Endothelial cell of umbilical vein (primary cell): Measurements from ENCODE around the gene LHX1. TPM values are rescaled to one million over a fixed set of nuclear protein-coding genes. Genes with fewer than 3 reads are reported as not detected.

Source experiments
- BruUV-seq: library from RNA; stranded (reverse); fragments of 400-500 nt; replicated peaks from 2 replicates; lab custom pipeline; 2021; lab: Mats Ljungman, UMichigan
- CTCF ChIA-PET: fragments of 300-600, 350-600 bp; sonication (Branson Sonifier 250); formaldehyde crosslinking; loops from one replicate; lab custom pipeline; 2021; ENCODE audit warnings: antibody characterized with exemption, inconsistent platforms; lab: Charles Lee
- POLR2A ChIA-PET: fragments of 300-600, 350-600 bp; sonication (Branson Sonifier 250); formaldehyde crosslinking; loops from one replicate; lab custom pipeline; 2021; ENCODE audit warnings: antibody characterized with exemption, inconsistent platforms; lab: Charles Lee
- DNase-seq: peaks from one replicate; pipeline ENCODE4 v3.0.0-alpha.2; 2011; ENCODE audit warnings: low read depth, low spot score
- FAIRE-seq: peaks from 2 replicates; lab custom pipeline; 2011; peaks lifted over from hg19 to GRCh38; lab: Jason Lieb, UNC
- H2AFZ ChIP-seq: 2 replicates; pipeline ENCODE4 v1.6.0; 2012; ENCODE audit warnings: low read depth, low read length, control low read depth, inconsistent platforms
- H3K27ac ChIP-seq: 2 replicates; pipeline ENCODE4 v1.5.1; 2011; ENCODE audit warnings: low read depth, mild to moderate bottlenecking, control low read depth, low read length, moderate library complexity; ENCODE audit not compliant: insufficient read depth
- H3K27me3 ChIP-seq, 2 experiments: 2 replicates each; pipeline versions ENCODE4 v1.6.0 to v1.6.1; 2011; ENCODE audit warnings: low read length in 2 of 2, mixed read lengths in 1 of 2; ENCODE audit not compliant: control insufficient read depth in 2 of 2, insufficient read depth in 2 of 2
- H3K36me3 ChIP-seq, 2 experiments: 2 replicates in 1 of 2; 3 replicates in 1 of 2; pipeline ENCODE4 v1.5.1; 2011; ENCODE audit warnings: low read length in 2 of 2, mild to moderate bottlenecking in 1 of 2, moderate library complexity in 1 of 2; ENCODE audit not compliant: control insufficient read depth in 2 of 2, insufficient read depth in 2 of 2; ENCODE audit errors: extremely low read depth in 1 of 2
- H3K4me1 ChIP-seq: 3 replicates; pipeline ENCODE4 v1.5.1; 2011; ENCODE audit warnings: mild to moderate bottlenecking, low read length; ENCODE audit not compliant: control insufficient read depth, insufficient read depth; ENCODE audit errors: extremely low read depth
- H3K4me2 ChIP-seq: 2 replicates; pipeline ENCODE4 v1.6.1; 2011; ENCODE audit warnings: low read length, control low read depth, mixed read lengths; ENCODE audit not compliant: insufficient read depth
- H3K4me3 ChIP-seq, 3 experiments: fragments of 200-600 bp in 1 of 3; sonication (generic), shearing (Covaris generic) in 1 of 3; replicated peaks in 1 of 3; 2 replicates each; pipeline ENCODE4 v1.5.1; 2011 to 2016; ENCODE audit warnings: control low read depth in 3 of 3, low read length in 3 of 3, mild to moderate bottlenecking in 2 of 3, inconsistent platforms in 1 of 3, low read depth in 1 of 3, moderate library complexity in 1 of 3; ENCODE audit not compliant: insufficient read depth in 1 of 3
- H3K79me2 ChIP-seq: 2 replicates; pipeline ENCODE4 v1.6.0; 2012; ENCODE audit warnings: low read length, inconsistent platforms; ENCODE audit not compliant: control insufficient read depth, insufficient read depth
- H3K9ac ChIP-seq: replicated peaks from 2 replicates; pipeline ENCODE3; 2011; ENCODE audit warnings: low read length, control low read depth; ENCODE audit not compliant: insufficient read depth; ENCODE audit errors: extremely low read depth
- H3K9me1 ChIP-seq: replicated peaks from 3 replicates; pipeline ENCODE4 v1.6.0; 2011; ENCODE audit warnings: mild to moderate bottlenecking, low read length; ENCODE audit not compliant: control insufficient read depth, insufficient read depth; ENCODE audit errors: extremely low read depth
- H3K9me3 ChIP-seq: replicated peaks from 2 replicates; pipeline ENCODE4 v1.5.1; 2012; ENCODE audit warnings: low read length, inconsistent platforms; ENCODE audit not compliant: control insufficient read depth, insufficient read depth
- H4K20me1 ChIP-seq: replicated peaks from 2 replicates; pipeline ENCODE3; 2011; ENCODE audit warnings: mild to moderate bottlenecking, low read length; ENCODE audit not compliant: control insufficient read depth, insufficient read depth; ENCODE audit errors: extremely low read depth
- FOS ChIP-seq: IDR thresholded peaks from 2 replicates; pipeline ENCODE4 v1.6.1; 2011; ENCODE audit warnings: mild to moderate bottlenecking, low read length, moderate library complexity, borderline replicate concordance; ENCODE audit not compliant: insufficient read depth
- dilution Hi-C: fragments of 300-500 bp; cut with MboI; formaldehyde crosslinking; loops from one replicate; pipeline ENCODE4 v1.15.0; 2019; ENCODE audit warnings: low sequenced_read_pairs; ENCODE audit not compliant: extremely low pct_ligation_motif_present
- intact Hi-C: fragments of 100-400 bp; cut with micrococcal nuclease; formaldehyde crosslinking; loops from one replicate; pipeline ENCODE4 v1.10.0; 2022
- polyA plus RNA-seq, 4 experiments: library from polyadenylated mRNA; depleted of rRNA in 3 of 4; stranded (reverse) in 3 of 4; unstranded in 1 of 4; fragments of >200 nt; gene quantifications; 2 replicates each; pipeline versions ENCODE4 v1.2.1 to v1.2.3, GENCODE V29; 2011 to 2012; ENCODE audit warnings: missing spikeins in 1 of 4
- small RNA-seq: library from RNA; depleted of rRNA; stranded (forward); fragments of <200 nt; gene quantifications from one replicate; pipeline ENCODE3, GENCODE V24; 2012; ENCODE audit warnings: low replicate concordance, low read depth; ENCODE audit not compliant: insufficient read depth, insufficient read length
- total RNA-seq: library from RNA; stranded (reverse); gene quantifications from 2 replicates; pipeline ENCODE4 v1.2.3, GENCODE V29; 2021

The LHX1 gene
- total and polyA plus RNA-seq, 2 donors (not counting 3 experiments of a cell fraction or from before 2014, with no cell fraction given) = not detected

GRCh38 chr17:36993227-36993626, 56.0 kb downstream of the LHX1 start:
- FAIRE-seq (no peak), DNase-seq (no peak)
- no peaks in the 10 kb centered on the region for H3K9me3 ChIP-seq
- peaks cover 9 to 17% of the 10 kb centered on the region in 2 experiments for H3K36me3 ChIP-seq
- H3K27ac ChIP-seq = no peak overlapping the region
- H3K4me2 ChIP-seq = no peak overlapping the region
- H4K20me1 ChIP-seq = no peaks in the 10 kb centered on the region
- ChIA-PET POLR2A (no interaction called here), CTCF (interaction anchor here (0.6 to 1.6 kb wide), 4 partner anchors 10 to 26 kb away, joined by 3 to 8 read pairs (median 4); no protein-coding TSS in a partner anchor)
- no peaks in the 10 kb centered on the region for H3K4me1 ChIP-seq
- H3K79me2 ChIP-seq = no peaks in the 10 kb centered on the region
- H3K27me3 ChIP-seq = no peaks in the 10 kb centered on the region
- dilution Hi-C loops (no loop called here), intact Hi-C loops (no loop called here)
- H3K9ac ChIP-seq = no peak overlapping the region
- TF ChIP-seq FOS = no peak
- BruUV-seq = no TSS peak
- H2AFZ ChIP-seq = no peak overlapping the region
- H3K4me3 ChIP-seq = no peak overlapping the region
- no peaks in the 10 kb centered on the region for H3K9me1 ChIP-seq

Small RNAs within 50 kb of the gene (small RNA-seq; reads per million reads assigned to genes)
- not detected for gene AC243773.2

Other genes starting within 250 kb of the LHX1 start
- 44.8 and 47.2 TPM in 2 replicates for gene AATF, start 11.5 kb downstream of the LHX1 start, total RNA-seq
- gene AATF, start 11.5 kb downstream of the LHX1 start, polyA plus RNA-seq = 11.0 and 15.7 TPM in 2 replicates